GM18517 (cell line): Measurements from ENCODE around the gene KLHL18.
A peak's percentile ranks its signal among the peaks of the same experiment; 100 is the strongest.
"Not testable (repeated sequence)": the region's sequence is repeated elsewhere in the genome, so short reads cannot be mapped to it uniquely, and the experiment has no call there.

Experiments used
- ATAC-seq: cut with Tn5 transposase; IDR thresholded peaks from one replicate; pipeline ENCODE4 v1.9.1; 2021; ENCODE audit warnings: mild to moderate bottlenecking, moderate library complexity; ENCODE audit not compliant: unreplicated experiment

The KLHL18 gene

DNA sequence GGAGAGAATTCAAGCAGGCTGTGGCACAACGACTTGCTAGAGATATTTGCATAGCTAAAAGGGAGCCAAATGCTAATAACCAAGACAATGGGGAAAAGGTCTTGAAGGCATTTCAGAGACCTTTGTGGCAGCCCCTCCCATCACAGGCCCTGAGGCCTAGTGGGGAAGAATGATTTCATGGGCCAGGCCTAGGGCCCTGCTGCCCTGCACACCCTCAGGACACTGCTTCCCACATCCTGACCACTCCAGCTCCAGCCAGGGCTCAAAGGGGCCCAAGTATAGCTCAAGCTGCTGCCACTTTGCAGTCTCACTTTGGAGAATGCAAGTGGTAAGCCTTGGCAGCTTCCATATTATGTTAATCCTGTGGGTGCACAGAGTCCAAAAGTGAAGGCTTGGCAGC, 76.6 kb downstream of the KLHL18 start:
- no peak for ATAC-seq

DNA sequence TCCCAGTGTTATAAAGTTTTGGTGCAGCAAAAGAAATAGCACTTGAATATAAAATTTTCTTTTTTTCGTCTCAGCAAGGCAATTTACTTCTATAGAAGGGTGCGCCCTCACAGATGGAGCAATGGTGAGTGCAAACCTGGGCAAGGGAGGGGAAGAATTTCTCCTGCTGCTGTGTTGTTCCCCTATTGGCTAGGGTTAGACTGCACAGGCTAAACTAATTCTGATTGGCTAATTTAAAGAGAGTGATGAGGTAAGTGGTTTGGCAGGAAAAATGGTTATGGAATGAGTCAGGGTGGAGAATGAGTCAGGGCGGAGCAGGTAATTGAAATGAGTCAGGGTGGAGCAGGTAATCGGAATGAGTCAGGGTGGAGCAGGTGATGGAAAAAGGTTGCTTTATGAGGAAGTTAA, 77.4 kb downstream of the KLHL18 start:
- not testable (repeated sequence) for ATAC-seq

DNA sequence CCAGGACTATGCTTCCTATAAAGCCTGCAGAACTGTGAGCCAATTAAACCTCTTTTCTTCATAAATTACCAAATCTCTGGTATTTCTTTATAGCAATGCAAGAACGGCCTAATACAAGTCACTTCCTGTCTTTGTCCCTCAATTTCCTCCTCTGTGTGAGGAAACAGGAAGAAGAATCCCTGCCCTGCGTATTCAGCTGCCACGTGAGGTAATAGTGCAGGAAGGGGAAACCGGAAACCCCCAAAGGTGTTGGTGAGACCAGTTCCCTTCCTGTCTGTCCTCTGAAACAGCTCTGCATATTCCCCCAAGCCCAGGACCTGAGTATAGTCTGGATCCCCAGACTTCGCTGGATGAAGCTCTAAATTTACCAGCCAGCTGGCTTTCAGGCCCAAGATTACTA, 80.0 kb downstream of the KLHL18 start:
- no peak for ATAC-seq

DNA sequence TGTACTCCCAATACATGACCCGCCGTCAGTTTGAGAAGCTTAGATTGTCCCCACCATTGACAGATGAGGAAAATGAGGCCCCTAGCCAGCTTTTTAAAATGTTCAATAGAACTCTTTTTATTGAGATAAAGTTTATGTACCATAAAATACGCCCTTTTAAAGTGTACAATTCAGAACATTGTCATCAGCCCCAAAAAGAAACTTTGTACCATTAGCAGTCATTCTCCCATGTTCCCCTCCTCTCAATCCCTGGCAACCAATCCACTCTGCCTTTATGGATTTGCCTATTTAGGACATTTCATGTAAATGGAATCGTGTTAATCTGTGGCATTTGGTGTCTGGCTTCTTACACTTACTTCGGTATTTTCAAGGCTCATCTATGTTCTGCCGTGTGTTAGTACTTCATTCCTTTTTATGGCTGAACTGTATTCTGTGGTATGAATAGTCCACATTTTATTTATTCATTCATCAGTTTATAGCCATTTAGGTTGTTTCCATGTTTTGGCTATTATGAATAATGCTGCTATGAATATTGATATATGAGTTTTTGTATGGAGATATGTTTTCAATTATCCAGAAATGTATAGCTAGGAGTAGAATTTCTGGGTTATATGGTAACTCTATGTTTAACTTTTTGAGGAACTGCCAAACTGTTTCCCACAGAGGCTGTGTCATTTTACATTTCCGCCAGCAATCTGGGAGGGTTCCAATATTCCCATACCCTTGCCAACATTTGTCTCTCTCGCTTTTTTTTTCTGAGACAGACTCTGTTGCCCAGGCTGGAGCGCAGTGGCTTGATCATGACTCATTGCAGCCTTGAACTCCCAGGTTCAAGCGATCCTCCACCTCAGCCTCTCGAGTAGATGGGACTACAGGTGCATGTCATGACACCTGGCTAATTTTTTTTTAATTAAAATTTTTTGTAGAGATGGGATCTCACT, 82.7 kb downstream of the KLHL18 start:
- no peak for ATAC-seq

DNA sequence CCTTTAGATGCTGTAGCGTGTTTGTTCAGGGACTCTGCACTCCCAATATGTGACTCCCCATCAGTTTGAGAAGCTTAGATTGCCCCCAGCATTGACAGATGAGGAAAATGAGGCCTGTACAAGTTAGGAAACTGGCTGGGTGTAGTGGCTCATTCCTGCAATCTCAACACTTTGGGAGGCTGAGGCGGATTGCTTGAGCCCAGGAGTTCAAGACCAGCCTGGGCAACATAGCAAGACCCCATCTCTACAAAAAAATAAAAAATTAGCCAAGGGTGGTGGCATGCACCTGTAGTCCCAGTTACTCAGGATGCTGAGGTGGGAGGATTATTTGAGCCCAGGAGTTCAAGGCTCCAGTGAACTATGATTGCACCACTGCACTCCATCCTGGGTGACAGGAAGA, 84.1 kb downstream of the KLHL18 start:
- ATAC-seq: no peak

DNA sequence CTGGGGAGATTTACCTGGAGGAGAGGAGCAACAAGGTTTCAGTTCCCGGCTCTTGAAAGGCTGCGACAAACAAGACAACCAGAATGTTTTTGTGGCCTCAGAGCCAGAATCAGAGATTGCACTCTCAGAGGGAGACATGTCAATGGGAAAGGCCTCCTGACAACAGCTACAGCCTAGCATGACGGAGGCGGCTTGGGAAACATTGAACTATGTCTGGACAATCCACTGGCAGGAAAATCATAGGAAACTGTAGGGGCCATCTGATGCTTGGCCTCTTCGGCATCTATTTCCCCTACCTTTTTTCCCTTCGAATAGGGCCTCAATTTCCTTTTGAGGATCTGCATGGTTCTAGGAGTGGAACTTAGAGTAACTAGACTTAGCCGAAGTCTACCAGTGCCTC, 84.9 kb downstream of the KLHL18 start:
- ATAC-seq: no peak

DNA sequence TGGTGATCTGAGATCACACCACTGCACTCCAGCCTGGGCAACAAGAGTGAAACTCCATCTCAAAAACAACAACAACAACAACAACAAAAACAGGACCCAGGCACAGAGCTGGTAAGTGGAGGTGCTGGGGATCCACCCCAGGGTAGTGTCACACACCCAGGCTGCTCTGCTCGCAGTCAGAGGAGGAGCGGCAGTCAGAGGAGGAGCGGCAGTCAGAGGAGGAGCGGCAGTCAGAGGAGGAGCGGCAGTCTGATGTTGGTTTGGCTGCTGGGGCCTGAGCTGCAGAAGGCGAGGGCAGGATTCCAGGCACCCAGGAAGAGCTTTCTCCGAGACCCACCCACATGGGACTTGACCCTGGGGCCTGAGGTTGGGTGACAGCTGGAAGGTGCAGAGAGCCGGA, 87.3 kb downstream of the KLHL18 start:
- not testable (repeated sequence) for ATAC-seq

DNA sequence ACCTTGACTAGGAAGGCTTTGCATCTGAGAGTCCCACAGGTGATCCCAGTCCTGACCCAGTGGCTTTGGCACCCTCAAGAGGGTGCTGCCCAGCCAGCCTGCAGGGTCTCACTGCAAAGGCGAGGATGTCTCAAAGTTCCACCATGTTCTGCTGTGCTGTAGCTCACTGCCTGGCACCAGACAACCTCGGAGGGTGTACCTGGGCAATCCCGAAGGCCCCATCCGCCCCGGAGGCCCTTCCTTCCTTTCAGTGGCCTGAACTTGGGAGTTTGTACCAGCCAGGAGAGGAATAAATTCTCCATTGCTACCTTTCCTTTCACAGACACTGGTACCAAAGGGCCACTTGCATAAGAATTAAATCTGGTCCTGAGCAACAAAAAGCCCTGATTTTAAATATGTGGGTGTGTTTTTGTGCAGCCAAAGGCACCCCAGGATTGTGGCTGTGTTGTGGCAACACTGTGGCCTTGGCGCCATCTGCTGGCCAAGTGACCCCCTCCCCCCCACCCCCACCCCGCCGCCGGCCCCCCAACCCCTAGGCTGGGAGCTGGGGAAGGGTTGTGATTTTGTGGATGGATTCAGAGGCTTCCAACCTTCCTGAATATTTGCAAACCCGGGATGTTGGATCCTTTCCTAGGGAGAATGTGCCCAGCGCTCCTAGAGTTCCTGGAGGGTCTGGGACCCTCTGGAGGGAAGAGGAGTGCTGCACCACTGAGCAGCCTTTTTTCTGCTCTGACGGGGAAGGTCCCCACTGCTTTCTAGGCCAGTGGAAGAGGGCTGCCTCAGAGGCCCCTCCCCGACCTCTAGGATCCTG, 88.3 kb downstream of the KLHL18 start:
- ATAC-seq: no peak

DNA sequence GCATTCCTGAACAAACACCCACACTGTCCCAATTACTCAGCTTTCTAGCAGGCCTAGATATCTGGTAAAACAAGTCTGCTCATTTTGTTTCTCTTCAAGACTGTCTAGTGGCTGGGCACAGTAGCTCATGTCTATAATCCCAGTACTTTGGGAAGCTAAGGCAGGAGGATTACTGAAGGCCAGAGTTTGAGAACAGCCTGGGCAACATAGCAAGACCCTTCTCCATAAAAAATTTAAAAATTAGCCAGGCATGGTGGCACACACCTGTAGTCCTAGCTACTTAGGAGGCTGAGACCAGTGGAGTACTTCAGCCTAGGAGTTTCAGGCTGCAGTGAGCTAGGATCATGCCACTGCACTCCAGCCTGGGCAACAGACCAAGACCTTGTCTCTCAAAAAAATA, 91.8 kb downstream of the KLHL18 start:
- ATAC-seq: no peak

DNA sequence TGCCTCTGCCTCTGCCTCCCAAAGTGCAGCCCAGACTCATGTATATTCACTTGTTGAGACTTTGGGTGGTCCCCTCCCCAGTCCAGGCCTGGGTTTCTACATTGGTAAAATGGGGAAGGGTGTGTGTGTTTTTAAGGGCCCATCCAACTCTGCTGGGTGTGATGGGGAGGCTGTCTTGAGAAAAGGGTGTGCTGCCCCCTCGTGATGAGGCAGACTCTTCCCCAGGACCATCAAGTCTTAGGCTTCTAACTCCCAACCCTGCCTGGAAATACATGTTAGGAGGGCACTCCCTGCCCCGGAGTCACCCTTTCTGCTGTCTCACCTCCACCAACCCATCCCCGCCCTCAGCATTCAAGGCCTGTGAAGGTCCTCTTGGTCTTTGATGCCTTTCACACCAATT, 93.6 kb downstream of the KLHL18 start:
- ATAC-seq: no peak

DNA sequence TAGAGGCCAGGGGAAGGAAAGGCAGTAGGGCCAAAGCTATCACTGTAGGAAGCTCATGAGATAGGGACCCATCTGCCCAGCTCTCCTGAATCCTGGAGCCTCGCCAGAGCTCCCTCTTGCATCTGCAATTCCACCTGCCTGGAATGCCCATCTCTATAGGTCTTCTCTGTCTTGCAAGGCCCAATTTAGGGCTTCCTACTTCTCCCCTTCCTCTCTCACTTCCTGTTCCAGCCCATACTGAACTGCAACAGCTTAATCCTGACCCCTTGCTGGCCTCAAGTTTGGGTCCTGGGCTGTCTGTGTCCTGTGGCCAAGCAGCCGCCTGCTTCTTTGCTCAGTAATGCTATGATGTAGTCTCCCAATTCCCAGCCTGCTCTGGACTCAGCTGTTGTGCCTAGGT, 94.4 kb downstream of the KLHL18 start:
- ATAC-seq: no peak

DNA sequence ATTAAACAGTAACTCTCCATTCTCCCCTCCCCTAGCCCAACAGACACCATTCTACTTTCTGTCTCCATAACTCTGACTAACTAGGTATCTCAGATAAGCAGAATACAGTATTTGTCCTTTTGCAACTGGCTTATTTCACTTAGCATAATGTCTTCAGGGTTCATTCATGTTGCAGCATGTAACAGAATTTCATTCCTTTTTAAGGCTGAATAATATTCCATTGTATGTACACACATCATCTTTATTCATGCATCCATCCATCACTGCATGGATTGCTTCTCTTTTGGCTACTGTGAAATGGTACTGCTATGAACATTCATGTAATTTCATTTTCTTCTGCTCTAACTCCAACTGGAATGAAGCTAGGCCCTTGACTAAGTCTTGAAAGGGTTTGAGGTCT, 96.1 kb downstream of the KLHL18 start:
- ATAC-seq: no peak

DNA sequence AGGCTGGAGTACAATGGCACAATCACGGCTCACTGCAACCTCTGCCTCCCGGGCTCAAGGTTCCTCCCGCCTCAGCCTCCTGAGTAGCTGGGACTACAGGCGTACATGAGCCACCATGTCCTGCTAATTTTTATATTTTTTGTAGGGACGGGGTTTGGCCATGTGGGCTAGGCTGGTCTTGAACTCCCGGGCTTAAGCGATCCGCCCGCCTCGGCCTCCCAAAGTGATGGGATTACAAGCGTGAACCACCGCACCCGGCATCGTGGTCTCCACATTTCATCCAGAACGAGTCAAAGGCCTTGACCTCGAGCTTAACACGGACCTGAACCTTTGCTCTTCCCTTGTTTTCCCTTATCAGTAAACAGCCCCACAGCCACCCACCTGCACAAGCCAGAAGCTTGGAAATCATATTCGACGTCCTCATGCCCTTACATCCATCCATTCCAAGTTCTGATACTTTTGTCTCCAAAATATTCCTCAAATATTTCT, 96.7 kb downstream of the KLHL18 start:
- no peak for ATAC-seq

DNA sequence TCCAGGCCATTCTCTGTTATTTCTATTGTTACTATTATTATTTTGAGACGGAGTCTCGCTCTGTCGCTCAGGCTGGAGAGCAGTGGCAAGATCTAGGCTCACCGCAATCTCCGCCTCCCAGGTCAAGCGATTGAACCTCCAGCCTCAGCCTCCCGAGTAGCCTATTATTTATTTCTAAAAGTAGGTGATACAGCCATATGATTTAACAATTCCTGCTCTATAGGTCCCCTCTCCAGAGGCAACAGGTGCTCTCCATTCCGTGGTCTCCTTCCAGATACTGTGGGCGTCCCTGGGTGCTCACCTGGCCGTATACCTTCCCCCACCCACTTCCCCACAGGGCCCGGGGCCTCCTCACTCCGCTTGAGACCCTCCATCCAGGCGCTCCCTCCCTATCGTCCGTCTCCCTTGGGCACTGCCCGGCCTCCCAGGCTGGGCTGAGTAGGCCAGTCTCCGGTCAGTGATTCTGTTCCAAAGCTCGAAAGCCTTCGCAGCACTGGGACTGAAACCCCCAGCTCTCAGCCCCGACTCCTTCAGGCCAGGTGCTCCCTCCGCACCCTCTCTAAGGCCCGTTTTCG, 97.4 kb downstream of the KLHL18 start:
- ATAC-seq: no peak

DNA sequence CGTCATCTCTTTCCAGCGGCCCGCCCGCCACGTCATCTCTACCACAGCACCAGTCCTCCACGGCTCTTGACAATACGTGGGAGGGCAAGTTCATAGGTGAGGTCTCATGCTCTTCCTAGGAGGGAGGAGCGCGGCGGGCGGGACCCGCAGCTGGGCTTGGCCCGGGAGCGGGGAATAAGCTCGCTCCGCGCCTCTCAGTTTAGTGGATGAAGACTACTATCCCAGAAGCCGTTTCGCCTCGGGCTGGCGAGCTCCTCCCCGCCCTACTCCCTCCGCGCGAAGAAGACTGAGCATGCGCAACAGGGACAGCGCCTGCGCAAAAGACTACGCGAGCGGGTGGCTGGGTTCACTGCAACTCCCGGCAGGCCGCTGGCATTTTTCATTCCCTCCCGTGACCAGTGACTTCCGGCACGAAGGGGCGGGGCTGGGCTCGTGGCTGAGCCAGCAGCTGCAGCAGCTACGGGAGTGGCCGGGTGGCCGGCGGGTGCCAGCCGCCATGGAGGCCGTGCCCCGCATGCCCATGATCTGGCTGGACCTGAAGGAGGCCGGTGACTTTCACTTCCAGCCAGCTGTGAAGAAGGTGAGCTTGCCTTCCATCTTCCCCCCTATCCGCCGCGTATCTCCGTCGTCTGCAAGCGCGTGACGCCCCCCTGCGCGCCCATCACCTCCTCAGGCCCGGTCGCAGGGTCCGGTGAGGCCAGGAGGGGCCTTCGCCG, 98.0 kb downstream of the KLHL18 start, which contains the start of gene PTPN23:
Gene PTPN23 (plus strand): TSS at position 421 of the 716 bp plus-strand sequence. CDS start 76 bp downstream, at position 497.
- ATAC-seq: peak; percentile 72

DNA sequence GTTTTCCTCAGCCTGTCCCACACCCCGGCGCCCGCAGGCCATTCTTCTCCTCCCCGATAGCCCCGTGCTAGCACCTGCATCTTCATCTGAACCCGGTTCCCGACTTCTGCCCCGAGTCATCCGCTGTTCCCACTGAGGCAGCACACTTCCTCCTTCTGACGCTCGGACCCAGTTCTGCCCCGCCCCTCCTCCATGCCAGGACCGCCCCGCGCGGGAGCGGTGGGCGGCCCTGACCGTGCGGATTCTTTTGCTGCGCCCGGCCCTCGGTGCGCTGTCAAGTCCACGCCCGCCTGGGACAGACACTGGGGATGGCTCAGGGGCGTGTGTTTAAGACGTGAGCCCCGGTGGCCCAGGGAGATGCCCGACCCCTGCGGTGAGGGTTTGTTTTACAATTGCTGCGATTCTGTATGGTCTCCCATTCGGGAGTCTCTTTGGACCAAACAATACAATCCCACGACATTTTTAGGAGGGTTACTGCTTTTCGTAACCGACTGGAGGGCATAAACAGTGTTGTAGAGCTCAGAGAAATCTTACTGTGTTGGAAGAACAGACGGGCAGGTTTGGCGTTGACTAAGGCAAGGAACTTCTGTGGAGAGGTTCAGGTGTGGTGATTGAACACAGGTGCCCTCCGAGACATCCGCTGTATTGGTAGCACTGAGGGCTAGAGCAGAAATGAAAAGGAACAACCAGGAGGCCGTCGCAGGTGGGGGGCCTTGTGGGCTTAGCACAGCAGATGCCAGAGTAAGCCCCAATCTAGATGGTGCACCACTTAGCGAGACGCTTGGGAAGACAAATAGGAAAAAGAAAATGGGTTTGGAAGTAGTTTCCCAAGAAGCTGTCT, 98.8 kb downstream of the KLHL18 start:
- ATAC-seq: peak; percentile 55

DNA sequence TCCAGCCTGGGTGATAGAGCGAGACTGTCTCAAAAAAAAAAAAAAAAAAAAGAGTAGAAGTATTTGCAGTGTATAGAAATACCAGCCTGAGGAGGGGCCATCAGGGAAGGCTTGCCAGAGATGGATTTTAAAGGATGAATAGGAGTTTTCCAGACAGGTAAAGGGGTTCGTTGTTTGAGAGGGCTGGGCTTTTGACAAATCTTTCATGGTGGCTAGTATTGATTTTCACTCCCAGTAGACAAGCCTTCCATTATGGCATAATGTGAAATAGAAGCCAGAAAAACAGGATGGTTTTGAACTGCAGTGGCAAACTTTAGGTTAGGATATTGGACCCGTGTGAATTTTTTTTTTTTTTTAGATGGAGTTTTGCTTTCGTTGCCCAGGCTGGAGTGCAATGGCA, 101.7 kb downstream of the KLHL18 start:
- ATAC-seq: no peak

DNA sequence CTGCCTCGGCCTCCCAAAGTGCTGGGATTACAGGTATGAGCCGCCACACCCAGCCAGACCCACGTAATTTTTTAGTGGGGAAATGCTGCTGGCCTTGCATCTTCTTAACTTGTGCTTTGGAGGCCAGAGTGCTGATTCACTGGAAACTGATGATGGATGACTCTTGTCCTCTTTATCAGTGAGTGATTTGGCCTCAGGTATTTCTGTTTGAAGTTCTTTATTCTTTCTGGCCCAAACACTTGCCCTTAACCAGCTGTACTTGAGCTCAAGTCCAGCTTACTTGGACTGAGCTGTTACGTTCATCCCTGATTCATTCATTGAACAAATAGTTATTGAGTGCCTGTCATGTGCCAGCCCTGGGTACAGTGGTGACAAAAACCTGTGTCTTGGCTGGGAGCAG, 102.3 kb downstream of the KLHL18 start:
- ATAC-seq: no peak

DNA sequence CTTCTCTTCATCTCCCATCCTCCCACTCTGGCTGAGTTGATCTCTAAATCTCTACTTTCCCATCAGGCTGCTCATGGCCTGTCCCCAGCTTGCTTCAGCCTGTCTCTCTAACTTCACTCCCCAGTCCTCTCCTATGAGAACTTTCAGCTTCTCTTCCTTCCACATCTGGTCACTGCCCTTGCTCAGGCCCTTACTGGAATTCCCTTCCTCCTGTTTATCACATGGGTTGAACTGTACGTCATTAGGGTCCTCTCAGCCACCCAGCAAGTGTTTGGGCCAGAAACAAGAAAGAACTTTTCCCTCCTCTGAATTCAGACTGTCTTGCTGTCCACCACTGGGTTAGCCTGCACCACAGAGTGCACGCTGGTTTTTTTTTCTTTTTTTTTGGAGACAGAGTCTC, 103.1 kb downstream of the KLHL18 start:
- ATAC-seq: no peak

DNA sequence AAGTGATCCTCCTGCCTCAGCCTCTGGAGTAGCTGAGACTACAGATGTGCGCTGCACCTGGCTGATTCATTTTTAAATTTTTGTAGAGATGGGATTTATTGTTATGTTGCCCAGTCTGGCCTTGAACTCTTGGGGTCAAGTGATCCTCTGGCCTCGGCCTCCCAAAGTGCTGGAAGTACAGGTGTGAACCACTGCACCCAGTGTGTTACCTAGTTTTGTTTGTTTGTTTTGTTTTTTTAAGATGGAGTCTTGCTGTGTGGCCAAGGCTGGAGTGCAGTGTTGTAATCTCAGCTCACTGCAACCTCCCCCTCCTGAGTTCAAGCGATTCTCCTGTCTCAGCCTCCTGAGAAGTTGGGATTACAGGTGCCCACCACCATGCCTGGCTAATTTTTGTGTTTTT, 110.2 kb downstream of the KLHL18 start:
- no peak for ATAC-seq
